Activated naive CD8-positive, alpha-beta T cell treated with anti-CD3 and anti-CD28 coated beads, Interleukin-2, amount 10 ng/mL, durations not matched to agents 7 days and 5 days (primary cell): ENCODE data around the gene TSBP1. TPM values are rescaled to one million over a fixed set of nuclear protein-coding genes. Genes with fewer than 3 reads are reported as not detected.
"Not testable (repeated sequence)": the region's sequence is repeated elsewhere in the genome, so short reads cannot be mapped to it uniquely, and the experiment has no call there.

Experiments used
- ATAC-seq: fragments of 150-1000 bp; cut with Tn5 transposase; one replicate; pipeline ENCODE4 v1.10.0; 2021; ENCODE audit warnings: low read depth, moderate library complexity
- POLR2A ChIA-PET: fragments of 350-600 bp; sonication (Branson Sonifier 250); formaldehyde crosslinking; loops from one replicate; lab custom pipeline; 2021; ENCODE audit warnings: antibody characterized with exemption; lab: Charles Lee
- DNase-seq: peaks from one replicate; pipeline ENCODE4 v3.0.0; 2021
- H3K27ac Mint-ChIP-seq: one replicate; pipeline ENCODE4 v1.8.0; 2022; ENCODE audit warnings: mild to moderate bottlenecking, mixed read lengths
- H3K27me3 Mint-ChIP-seq: one replicate; pipeline ENCODE4 v1.8.0; 2022; ENCODE audit warnings: mild to moderate bottlenecking, moderate library complexity, mixed read lengths
- H3K36me3 Mint-ChIP-seq: one replicate; pipeline ENCODE4 v1.8.0; 2021; ENCODE audit warnings: mild to moderate bottlenecking, mixed read lengths
- H3K4me1 Mint-ChIP-seq: one replicate; pipeline ENCODE4 v1.8.0; 2021; ENCODE audit warnings: mixed read lengths
- H3K4me3 Mint-ChIP-seq: one replicate; pipeline ENCODE4 v1.8.0; 2022; ENCODE audit warnings: mild to moderate bottlenecking, moderate library complexity, mixed read lengths
- H3K9me3 Mint-ChIP-seq: one replicate; pipeline ENCODE4 v1.8.0; 2021; ENCODE audit warnings: mixed read lengths
- total RNA-seq, 2 experiments: library from RNA; stranded (reverse); gene quantifications; one replicate each; pipeline ENCODE4 v1.2.3, GENCODE V29; 2021

The TSBP1 gene
- total RNA-seq, 2 experiments from 2014 or later = not detected

DNA sequence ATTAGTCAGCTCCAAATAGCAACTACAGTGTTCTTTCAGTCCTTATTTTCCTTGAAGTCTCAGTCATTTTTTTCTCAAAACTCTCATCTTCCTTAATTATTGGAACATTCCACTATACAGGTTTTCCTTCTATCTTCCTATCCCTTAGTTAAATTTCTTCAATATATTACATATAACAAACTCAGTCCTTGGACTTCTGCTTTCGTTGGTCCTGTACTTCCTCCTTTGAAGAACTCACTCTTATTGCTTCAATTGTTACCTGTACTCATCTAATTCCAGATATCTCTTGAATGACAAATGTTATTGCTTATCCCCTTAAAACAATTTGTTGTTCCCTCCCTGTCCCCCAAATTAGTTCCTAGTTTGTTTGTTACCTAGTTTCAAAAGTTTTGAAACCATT, 80.2 kb downstream of the TSBP1 start:
- POLR2A ChIA-PET = no interaction called here
- no peaks in the 10 kb centered on the region for H3K9me3 Mint-ChIP-seq
- no peak overlapping the region for H3K4me3 Mint-ChIP-seq
- peaks cover 57% of the 10 kb centered on the region for H3K27me3 Mint-ChIP-seq
- H3K36me3 Mint-ChIP-seq = no peaks in the 10 kb centered on the region
- H3K4me1 Mint-ChIP-seq = no peaks in the 10 kb centered on the region
- H3K27ac Mint-ChIP-seq = no peak overlapping the region
- ATAC-seq = no peak
- DNase-seq = no peak

DNA sequence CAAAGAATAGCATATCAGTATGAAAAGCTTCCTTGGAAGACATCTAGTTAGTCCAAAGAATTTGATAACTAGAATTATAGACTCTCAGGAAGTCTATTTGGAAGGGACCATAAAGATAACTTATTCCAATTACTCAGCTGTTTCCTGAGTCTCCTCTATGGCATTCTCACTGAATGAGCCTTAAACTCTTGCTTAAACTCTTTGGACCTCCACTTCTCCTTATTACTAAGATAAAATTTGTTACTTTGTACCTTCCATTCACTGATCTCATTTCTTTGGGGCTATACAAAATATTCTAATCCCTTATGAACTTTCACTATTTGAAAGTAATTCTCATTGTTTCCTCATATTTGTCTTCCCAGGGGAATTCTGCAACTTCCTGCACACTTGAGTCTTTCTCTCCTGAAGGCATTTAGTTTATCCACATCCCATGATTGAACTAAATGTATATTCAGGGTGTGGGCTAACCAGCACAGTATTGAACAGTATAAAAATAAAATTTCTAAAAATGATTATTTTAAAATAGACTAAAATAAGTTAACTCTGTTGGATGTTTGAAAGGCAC, 80.7 kb downstream of the TSBP1 start:
- ATAC-seq = no peak
- Mint-ChIP-seq H3K36me3 (no peaks in the 10 kb centered on the region), H3K4me1 (no peaks in the 10 kb centered on the region), H3K9me3 (no peaks in the 10 kb centered on the region), H3K27ac (no peak overlapping the region), H3K27me3 (peaks cover 51% of the 10 kb centered on the region), H3K4me3 (no peak overlapping the region)
- no peak for DNase-seq
- POLR2A ChIA-PET = no interaction called here

DNA sequence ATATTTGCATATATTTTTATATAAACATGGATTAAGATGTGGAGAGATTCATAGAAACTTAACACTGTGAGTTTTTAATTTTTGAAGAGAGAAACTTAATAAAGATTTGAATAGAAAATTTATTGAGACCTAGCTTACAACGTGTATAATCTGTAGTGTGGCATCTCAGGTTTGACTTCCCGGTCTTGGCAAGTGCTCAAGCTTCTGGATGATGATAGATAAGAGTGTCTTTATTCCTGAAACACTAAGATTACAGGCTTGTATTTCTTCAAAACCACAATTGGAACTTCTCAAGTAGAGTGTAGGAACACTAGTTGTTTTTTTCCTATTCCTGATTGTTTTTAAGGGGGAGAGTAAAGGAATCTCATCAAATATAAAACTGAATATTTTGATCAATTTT, 83.3 kb downstream of the TSBP1 start:
- H3K9me3 Mint-ChIP-seq = no peaks in the 10 kb centered on the region
- no peak for DNase-seq
- peaks cover 54% of the 10 kb centered on the region for H3K27me3 Mint-ChIP-seq
- no peak for ATAC-seq
- H3K4me3 Mint-ChIP-seq = no peak overlapping the region
- no peaks in the 10 kb centered on the region for H3K4me1 Mint-ChIP-seq
- no peaks in the 10 kb centered on the region for H3K36me3 Mint-ChIP-seq
- POLR2A ChIA-PET = no interaction called here
- H3K27ac Mint-ChIP-seq = no peak overlapping the region

DNA sequence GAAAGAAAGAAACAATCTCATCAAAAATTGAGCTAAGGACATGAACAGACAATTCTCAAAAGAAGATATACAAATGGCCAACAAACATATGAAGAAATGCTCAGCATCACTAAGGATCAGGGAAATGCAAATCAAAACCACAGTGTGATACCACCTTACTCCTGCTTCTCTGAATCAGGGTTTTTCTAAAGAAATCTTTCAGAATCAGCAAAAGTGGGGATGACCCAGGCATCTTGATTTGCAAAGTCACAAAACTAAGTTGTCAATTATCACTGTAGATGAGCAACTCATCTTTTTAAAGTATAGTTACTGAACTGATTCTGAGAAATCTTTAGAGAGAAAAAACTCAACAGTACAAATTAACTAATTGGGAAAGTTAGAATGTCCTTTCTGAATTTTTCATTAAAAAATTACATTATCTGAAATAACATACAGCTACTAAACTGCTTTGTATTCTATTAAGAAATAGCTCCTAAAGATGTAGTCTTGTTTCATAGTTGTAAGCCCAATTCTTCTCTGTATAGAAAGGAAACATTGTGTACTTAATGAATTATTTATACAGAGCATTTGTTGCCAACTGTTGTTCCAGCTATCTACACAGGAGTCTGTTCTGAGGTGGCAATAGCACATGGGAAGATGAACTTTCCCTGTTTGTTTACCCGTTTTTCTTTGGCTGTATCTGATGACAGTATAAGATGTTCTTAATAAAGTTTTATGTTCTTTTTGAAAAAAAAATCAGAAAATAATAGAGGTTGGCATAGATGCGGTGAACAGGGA, 97.7 kb downstream of the TSBP1 start:
- peaks cover 23% of the 10 kb centered on the region for H3K27me3 Mint-ChIP-seq
- not testable (repeated sequence) for H3K36me3 Mint-ChIP-seq, H3K4me3 Mint-ChIP-seq

DNA sequence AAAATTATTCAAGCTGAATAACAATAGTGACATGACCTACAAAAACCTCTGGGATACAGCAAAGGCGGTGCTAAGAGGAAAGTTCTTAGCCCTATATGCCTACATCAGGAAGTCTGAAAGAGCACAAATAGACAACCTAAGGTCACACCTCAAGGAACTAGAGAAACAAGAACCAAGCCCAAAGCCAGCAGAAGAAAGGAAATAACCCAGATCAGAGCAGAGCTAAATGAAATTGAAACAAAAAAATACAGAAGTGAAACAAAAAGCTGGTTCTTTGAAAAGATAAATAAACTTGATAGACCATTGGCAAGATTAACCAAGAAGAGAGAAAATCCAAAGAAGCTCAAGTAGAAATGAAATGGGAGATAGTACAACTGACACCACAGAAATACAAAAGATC, 100.3 kb downstream of the TSBP1 start:
- Mint-ChIP-seq H3K36me3 (peaks cover 3% of the 10 kb centered on the region), H3K4me3 (peak overlapping the region; percentile 26), H3K9me3 (peaks cover 4% of the 10 kb centered on the region), H3K27me3 (peaks cover 6% of the 10 kb centered on the region), H3K27ac (peak overlapping the region; percentile 58), H3K4me1 (peaks cover 23% of the 10 kb centered on the region)
- ATAC-seq (no peak), DNase-seq (no peak)
- POLR2A ChIA-PET = no interaction called here

More for the DNA sequence above, 97.7 kb downstream of the TSBP1 start:
- ATAC-seq, H3K9me3 Mint-ChIP-seq, DNase-seq, POLR2A ChIA-PET, H3K27ac Mint-ChIP-seq: not testable (repeated sequence)
- peaks cover 23% of the 10 kb centered on the region for H3K4me1 Mint-ChIP-seq

DNA sequence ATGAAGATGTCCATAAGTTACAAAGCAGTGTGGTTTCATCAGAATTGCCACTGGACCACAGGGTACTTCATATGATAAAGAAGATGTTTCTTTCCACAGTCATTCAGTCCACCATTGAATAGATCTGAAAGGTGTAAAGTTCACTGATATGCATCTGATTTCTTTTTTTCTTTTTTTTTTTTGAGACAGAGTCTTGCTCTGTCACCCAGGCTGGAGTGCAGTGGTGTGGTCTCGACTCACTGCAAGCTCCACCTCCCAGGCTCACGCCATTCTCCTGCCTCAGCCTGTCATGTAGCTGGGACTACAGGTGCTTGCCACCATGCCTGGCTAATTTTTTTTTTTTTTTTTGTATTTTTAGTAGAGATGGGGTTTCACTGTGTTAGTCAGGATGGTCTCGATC, 103.2 kb downstream of the TSBP1 start:
- H3K27me3 Mint-ChIP-seq, H3K36me3 Mint-ChIP-seq, POLR2A ChIA-PET, H3K9me3 Mint-ChIP-seq, H3K4me3 Mint-ChIP-seq, ATAC-seq, H3K27ac Mint-ChIP-seq, DNase-seq: not testable (repeated sequence)
- peaks cover 20% of the 10 kb centered on the region for H3K4me1 Mint-ChIP-seq

DNA sequence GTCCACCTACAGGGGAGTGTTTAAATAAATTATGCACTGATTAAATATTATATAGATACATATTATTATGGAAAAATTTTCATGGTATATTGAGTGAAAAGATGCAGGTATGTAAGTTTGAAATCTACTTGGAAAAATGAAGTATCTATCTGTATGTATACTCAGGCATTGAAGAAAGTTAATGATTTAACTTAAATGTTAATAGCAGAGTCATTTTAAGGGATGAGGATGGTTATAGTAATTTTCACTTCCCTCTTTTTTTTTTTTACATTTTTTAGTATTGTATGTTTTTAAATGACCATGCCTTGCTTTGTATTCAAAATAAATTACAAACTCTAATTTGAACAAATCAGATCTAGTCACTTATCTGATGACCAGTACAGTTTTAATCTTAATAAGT, 104.7 kb downstream of the TSBP1 start:
- no peak for ATAC-seq
- no peak for DNase-seq
- peaks cover 5% of the 10 kb centered on the region for H3K27me3 Mint-ChIP-seq

DNA sequence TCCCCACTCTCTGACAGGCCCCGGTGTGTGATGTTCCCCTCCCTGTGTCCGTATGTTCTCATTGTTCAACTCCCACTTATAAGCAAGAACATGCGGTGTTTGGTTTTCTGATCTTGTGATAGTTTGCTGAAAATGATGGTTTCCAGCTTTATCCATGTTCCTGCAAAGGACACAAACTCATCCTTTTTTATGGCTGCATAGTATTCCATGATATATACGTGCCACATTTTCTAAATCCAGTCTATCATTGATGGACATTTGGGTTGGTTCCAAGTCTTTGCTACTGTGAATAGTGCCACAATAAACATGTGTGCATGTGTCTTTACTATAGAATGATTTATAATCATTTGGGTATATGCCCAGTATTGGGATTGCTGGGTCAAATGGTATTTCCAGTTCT, 114.4 kb downstream of the TSBP1 start:
- ATAC-seq, POLR2A ChIA-PET, H3K9me3 Mint-ChIP-seq, DNase-seq, H3K36me3 Mint-ChIP-seq, H3K27ac Mint-ChIP-seq, H3K4me3 Mint-ChIP-seq: not testable (repeated sequence)
- peaks cover 13% of the 10 kb centered on the region for H3K4me1 Mint-ChIP-seq
- peaks cover 12% of the 10 kb centered on the region for H3K27me3 Mint-ChIP-seq

More for the DNA sequence above, 104.7 kb downstream of the TSBP1 start:
- Mint-ChIP-seq H3K36me3 (peaks cover 3% of the 10 kb centered on the region), H3K4me3 (no peak overlapping the region), H3K9me3 (peaks cover 2% of the 10 kb centered on the region), H3K4me1 (peaks cover 12% of the 10 kb centered on the region), H3K27ac (no peak overlapping the region)
- POLR2A ChIA-PET = no interaction called here

DNA sequence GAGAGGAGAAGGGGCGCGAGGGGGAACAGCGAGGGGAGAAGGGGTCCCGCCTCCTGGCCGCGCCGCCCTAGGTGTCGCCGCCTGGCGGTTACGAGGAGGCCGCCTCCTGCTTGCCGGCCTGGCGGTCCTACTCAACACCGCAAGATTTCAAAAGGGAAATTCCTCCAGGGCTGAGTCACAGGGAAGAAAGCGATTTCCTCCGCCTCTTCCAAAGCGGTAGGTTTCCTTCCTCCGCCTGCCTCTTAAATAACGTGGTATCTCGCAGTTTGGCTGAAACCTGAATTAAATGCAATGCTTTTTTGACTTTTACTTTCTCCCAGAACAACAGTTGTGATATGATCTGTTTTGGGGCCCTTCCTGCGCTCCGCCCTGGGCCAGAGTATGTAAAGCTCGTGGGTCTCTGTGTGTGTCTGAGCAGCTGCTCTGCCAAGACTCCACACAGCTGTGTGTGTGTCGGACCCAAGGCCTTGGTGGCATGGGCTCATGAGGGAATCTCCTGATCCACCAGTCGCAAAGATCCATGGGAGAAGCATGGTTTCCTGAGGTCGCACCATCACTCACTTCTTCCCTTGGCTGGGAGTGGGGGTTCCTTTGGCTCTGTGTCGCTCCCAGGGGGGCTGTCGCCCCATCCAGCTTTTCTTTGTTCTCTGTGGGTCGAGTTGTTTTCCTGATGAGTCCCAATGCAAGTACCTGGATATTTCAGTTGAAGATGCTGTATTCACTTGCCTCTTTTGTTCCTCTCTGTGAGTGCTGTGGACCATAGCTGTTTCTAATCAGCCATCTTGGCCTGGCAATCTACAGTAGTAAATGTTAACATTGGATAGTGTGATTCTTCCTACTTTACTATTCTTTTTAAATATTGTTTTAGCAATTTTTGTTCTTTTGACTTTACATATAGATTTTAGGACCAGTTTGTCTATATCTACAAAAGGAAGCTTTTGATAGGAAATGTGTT, 116.2 kb downstream of the TSBP1 start:
- peaks cover 15% of the 10 kb centered on the region for H3K4me1 Mint-ChIP-seq
- H3K27me3 Mint-ChIP-seq = peaks cover 5% of the 10 kb centered on the region
- H3K27ac Mint-ChIP-seq = peak overlapping the region; percentile 34
- ATAC-seq = peak; percentile 80
- no peaks in the 10 kb centered on the region for H3K9me3 Mint-ChIP-seq
- H3K4me3 Mint-ChIP-seq = peak overlapping the region; percentile 60
- POLR2A ChIA-PET = no interaction called here
- no peaks in the 10 kb centered on the region for H3K36me3 Mint-ChIP-seq
- DNase-seq = peak; percentile 68

DNA sequence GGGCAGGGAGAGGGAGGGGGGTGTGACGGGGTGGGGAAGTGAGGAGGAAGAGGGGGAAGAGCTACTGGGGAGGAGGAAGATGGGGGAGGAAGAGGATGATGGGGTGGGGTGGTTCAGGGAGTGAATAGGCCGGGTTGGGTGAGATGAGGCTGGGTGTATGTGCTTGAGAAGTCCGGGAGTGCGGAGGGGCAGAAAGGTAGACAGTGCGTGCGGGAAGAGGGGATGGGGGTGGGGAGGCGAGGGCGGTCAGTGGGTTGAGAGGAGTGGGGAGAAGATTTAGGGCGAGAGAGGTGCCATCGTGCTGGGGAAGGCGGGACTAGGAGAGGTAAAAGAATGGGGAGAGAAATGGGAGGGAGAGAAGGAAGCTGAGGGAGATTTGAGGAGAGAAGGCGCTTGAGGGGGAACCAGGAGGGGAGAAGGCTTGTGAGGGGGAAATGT, 116.9 kb downstream of the TSBP1 start:
- Mint-ChIP-seq H3K27ac (peak overlapping the region; percentile 34), H3K36me3 (no peaks in the 10 kb centered on the region), H3K27me3 (peaks cover 3% of the 10 kb centered on the region), H3K9me3 (no peaks in the 10 kb centered on the region), H3K4me3 (peak overlapping the region; percentile 60), H3K4me1 (peaks cover 15% of the 10 kb centered on the region)
- POLR2A ChIA-PET = no interaction called here
- ATAC-seq (no peak), DNase-seq (no peak)

DNA sequence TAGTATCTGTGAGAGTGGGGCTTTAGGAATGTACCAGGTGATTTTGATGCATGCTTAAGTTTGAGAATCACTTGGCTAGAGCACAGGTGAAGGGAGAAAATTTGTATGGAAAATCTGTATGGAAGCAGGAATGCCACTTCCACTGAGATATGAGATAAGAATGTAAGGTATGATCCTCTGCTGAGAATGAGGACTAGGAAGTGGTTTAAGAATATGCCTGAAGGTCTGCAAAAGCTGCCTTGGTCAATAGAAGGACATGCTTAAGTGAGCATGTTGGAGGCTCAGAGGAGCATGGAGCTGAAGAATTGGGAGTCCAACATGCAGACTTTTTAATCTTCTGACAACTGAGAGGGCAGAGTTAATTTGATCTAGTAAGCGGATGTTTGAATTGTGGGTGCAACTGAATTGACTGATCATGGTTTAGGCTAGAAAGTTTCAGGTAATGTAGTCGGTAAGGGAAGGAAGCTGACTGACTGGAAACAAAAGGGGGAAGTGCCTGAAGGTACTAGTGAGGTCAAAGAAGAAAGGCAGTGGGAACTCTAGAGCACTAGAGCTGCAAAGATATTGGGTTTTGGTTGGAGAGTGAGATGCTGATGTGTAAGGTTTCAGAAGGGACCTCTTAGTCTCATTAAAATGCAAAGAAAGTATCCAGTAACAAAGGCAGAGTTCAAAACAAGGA, 119.2 kb downstream of the TSBP1 start:
- H3K27me3 Mint-ChIP-seq = peaks cover 2% of the 10 kb centered on the region
- H3K4me1 Mint-ChIP-seq = peaks cover 15% of the 10 kb centered on the region
- DNase-seq (no peak), ATAC-seq (peak; percentile 48)
- H3K27ac Mint-ChIP-seq = peak overlapping the region; percentile 8
- no peaks in the 10 kb centered on the region for H3K36me3 Mint-ChIP-seq
- peak overlapping the region; percentile 15 for H3K4me3 Mint-ChIP-seq
- POLR2A ChIA-PET = interaction anchor here (0.5 kb wide), 1 partner anchor 55 kb away, joined by 3 read pairs; no protein-coding TSS in a partner anchor
- H3K9me3 Mint-ChIP-seq = peaks cover 3% of the 10 kb centered on the region

DNA sequence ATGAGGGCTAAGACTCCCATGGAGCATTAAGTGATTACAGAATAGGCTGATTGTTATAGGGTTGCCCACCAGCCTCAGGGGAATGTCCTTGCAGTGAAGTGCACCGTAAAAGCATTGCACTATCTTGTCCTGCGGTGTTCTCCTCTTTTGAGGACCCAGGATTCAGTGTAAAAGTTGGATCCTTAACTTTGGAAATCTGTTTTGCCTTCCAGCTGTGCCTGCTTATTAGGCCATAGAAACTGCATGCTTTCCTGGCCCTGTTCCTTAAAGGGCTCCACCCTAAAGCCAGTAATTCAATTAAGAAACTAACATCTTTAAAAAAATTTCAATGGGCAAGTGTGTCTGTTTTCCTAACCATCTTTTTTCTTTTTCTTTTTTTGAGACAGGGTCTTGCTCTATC, 122.4 kb downstream of the TSBP1 start:
- POLR2A ChIA-PET = no interaction called here
- Mint-ChIP-seq H3K27me3 (peaks cover 5% of the 10 kb centered on the region), H3K4me3 (no peak overlapping the region), H3K27ac (no peak overlapping the region), H3K4me1 (peaks cover 15% of the 10 kb centered on the region), H3K36me3 (no peaks in the 10 kb centered on the region), H3K9me3 (peaks cover 3% of the 10 kb centered on the region)
- ATAC-seq (no peak), DNase-seq (no peak)

DNA sequence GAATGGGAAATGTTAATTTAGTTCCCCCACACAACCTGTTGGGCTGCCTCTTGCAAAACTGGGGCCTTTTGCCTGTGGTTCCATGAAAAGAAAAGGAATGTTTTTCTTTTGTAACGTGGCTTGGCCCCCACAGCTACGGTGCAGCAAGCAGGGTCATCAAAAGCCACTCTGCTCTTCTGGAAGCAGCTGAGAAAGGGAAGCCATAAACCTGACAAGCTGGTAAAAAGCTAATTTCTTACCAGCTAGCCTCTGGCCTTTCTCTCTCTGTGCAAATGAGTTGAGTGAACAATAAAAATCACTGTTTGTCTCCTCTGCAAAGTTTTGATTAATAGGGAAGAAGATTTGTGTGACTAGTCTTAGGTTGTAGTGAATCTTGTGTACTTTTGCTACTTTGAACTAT, 124.3 kb downstream of the TSBP1 start:
- POLR2A ChIA-PET = no interaction called here

More for the DNA sequence above, 124.3 kb downstream of the TSBP1 start:
- H3K27me3 Mint-ChIP-seq = peaks cover 7% of the 10 kb centered on the region
- no peak overlapping the region for H3K27ac Mint-ChIP-seq
- H3K4me1 Mint-ChIP-seq = peaks cover 8% of the 10 kb centered on the region
- no peak for DNase-seq
- no peak overlapping the region for H3K4me3 Mint-ChIP-seq
- ATAC-seq = no peak
- H3K36me3 Mint-ChIP-seq = no peaks in the 10 kb centered on the region
- peaks cover 3% of the 10 kb centered on the region for H3K9me3 Mint-ChIP-seq
